B cell (primary cell): ENCODE results near the gene FGF16. TPM values are rescaled to one million over a fixed set of nuclear protein-coding genes. Genes with fewer than 3 reads are reported as not detected.

Experiments used
- ATAC-seq: fragments of 200-7000 bp; cut with Tn5 transposase; one replicate; pipeline ENCODE4 v1.10.0; 2021; ENCODE audit warnings: low read depth, mild to moderate bottlenecking, moderate number of reproducible peaks, moderate library complexity
- CTCF ChIA-PET: fragments of 350-600 bp; sonication (Branson Sonifier 250); formaldehyde crosslinking; loops from one replicate; lab custom pipeline; 2021; ENCODE audit warnings: antibody characterized with exemption, inconsistent platforms; lab: Charles Lee
- POLR2A ChIA-PET: fragments of 350-600 bp; sonication (Branson Sonifier 250); formaldehyde crosslinking; loops from one replicate; lab custom pipeline; 2021; ENCODE audit warnings: antibody characterized with exemption; lab: Charles Lee
- DNase-seq: peaks from one replicate; pipeline ENCODE4 v3.0.0; 2013
- H2AFZ ChIP-seq: 2 replicates; pipeline ENCODE4 v1.6.1; 2012; ENCODE audit warnings: mild to moderate bottlenecking, low read depth, low read length; ENCODE audit not compliant: insufficient read depth, poor library complexity, severe bottlenecking
- H3K27ac ChIP-seq, 2 donors: 1 replicate in 1 of 2; 2 replicates in 1 of 2; pipeline ENCODE4 v1.5.1; 2012 to 2013; ENCODE audit warnings: low read length in 2 of 2, mild to moderate bottlenecking in 2 of 2, moderate library complexity in 1 of 2
- H3K27me3 ChIP-seq, 4 experiments: fragments of 200-600 bp in 1 of 4; sonication (generic) in 1 of 4; replicated peaks in 1 of 4; 1 replicate in 2 of 4; 2 replicates in 2 of 4; pipeline versions ENCODE4 v1.6.1 to v1.7.0; 2013 to 2016; ENCODE audit warnings: low read length in 3 of 4, mild to moderate bottlenecking in 2 of 4, mixed read lengths in 1 of 4, moderate library complexity in 1 of 4; ENCODE audit not compliant: insufficient read depth in 4 of 4, control insufficient read depth in 3 of 4; ENCODE audit errors: control extremely low read depth in 1 of 4
- H3K36me3 ChIP-seq, 2 experiments: replicated peaks in 1 of 2; 1 replicate in 1 of 2; 2 replicates in 1 of 2; pipeline versions ENCODE4 v1.6.1 to v1.7.1; 2013; ENCODE audit warnings: low read length in 1 of 2; ENCODE audit not compliant: insufficient read depth in 2 of 2, control insufficient read depth in 1 of 2; ENCODE audit errors: control extremely low read depth in 1 of 2, extremely low read depth in 1 of 2
- H3K4me1 ChIP-seq, 2 donors: fragments of 200-600 bp in 1 of 2; sonication (generic) in 1 of 2; 1 replicate in 1 of 2; 2 replicates in 1 of 2; pipeline versions ENCODE4 v1.5.1 to v1.6.1; 2013 to 2017; ENCODE audit warnings: low read length in 2 of 2; ENCODE audit not compliant: control insufficient read depth in 2 of 2, insufficient read depth in 2 of 2
- H3K4me2 ChIP-seq: replicated peaks from 2 replicates; pipeline ENCODE3; 2012; ENCODE audit warnings: mild to moderate bottlenecking, low read depth, low read length; ENCODE audit not compliant: poor library complexity, severe bottlenecking
- H3K4me3 ChIP-seq, 5 experiments: fragments of 200-600 bp in 1 of 5; sonication (generic) in 1 of 5; 1 replicate in 3 of 5; 2 replicates in 2 of 5; pipeline versions ENCODE4 v1.5.1 to v1.7.0; 2011 to 2016; ENCODE audit warnings: low read length in 4 of 5, mild to moderate bottlenecking in 4 of 5, low read depth in 2 of 5, control low read depth in 1 of 5, moderate library complexity in 1 of 5; ENCODE audit not compliant: insufficient read depth in 1 of 5; ENCODE audit errors: control extremely low read depth in 1 of 5, extremely low read depth in 1 of 5
- H3K79me2 ChIP-seq: fragments of 200-600 bp; sonication (generic); one replicate; pipeline ENCODE4 v1.6.0; 2016; ENCODE audit warnings: low read length; ENCODE audit not compliant: control insufficient read depth, insufficient read depth
- H3K9ac ChIP-seq: fragments of 200-600 bp; sonication (generic); 2 replicates; pipeline ENCODE4 v1.6.1; 2017; ENCODE audit warnings: mild to moderate bottlenecking, low read length, moderate library complexity
- H3K9me3 ChIP-seq, 3 donors: one replicate each; pipeline versions ENCODE4 v1.6.1 to v1.7.1; 2013; ENCODE audit warnings: low read length in 2 of 3; ENCODE audit not compliant: control insufficient read depth in 2 of 3, insufficient read depth in 1 of 3; ENCODE audit errors: control extremely low read depth in 1 of 3
- H4K20me1 ChIP-seq: 2 replicates; pipeline ENCODE4 v1.6.0; 2012; ENCODE audit warnings: mild to moderate bottlenecking, low read length; ENCODE audit not compliant: insufficient read depth, control insufficient read depth, poor library complexity, severe bottlenecking
- H3K27ac Mint-ChIP-seq: one replicate; pipeline ENCODE4 v1.8.0; 2021; ENCODE audit warnings: mixed read lengths
- H3K27me3 Mint-ChIP-seq: one replicate; pipeline ENCODE4 v1.8.0; 2021; ENCODE audit warnings: mixed read lengths
- H3K4me1 Mint-ChIP-seq: one replicate; pipeline ENCODE4 v1.8.0; 2021; ENCODE audit warnings: mixed read lengths
- H3K4me3 Mint-ChIP-seq: one replicate; pipeline ENCODE4 v1.8.0; 2021; ENCODE audit warnings: mixed read lengths
- H3K9me3 Mint-ChIP-seq: one replicate; pipeline ENCODE4 v1.8.0; 2022; ENCODE audit warnings: mixed read lengths; ENCODE audit not compliant: insufficient read depth
- EZH2 ChIP-seq: IDR thresholded peaks from 2 replicates; pipeline ENCODE4 v1.6.1; 2012; ENCODE audit warnings: borderline replicate concordance, low read depth, mild to moderate bottlenecking, moderate library complexity, low read length; ENCODE audit not compliant: insufficient read depth, poor library complexity, severe bottlenecking
- WGBS: methylation state at CpG from one replicate; pipeline ENCODE4 v1.1.5; 2013; ENCODE audit warnings: missing lambda C conversion rate; ENCODE audit not compliant: insufficient coverage; 5-methylcytosine and 5-hydroxymethylcytosine counted together
- intact Hi-C: fragments of 100-400 bp; cut with micrococcal nuclease; formaldehyde crosslinking; loops from one replicate; pipeline ENCODE4 v1.10.0; 2022
- polyA plus RNA-seq: library from polyadenylated mRNA; depleted of rRNA; stranded (reverse); fragments of >200 nt; gene quantifications from 2 replicates; pipeline ENCODE4 v1.2.3, GENCODE V29; 2012
- total RNA-seq, 2 donors: library from RNA; stranded (reverse); fragments of 120-200 nt in 1 of 2; gene quantifications; 1 replicate in 1 of 2; 2 replicates in 1 of 2; pipeline versions ENCODE4 v1.2.3 to v1.2.4, GENCODE V29; 2013 to 2022
- TF ChIP-seq, protein P1 (sequence below): fragments of 200-600 bp; IDR thresholded peaks from one replicate; pipeline ENCODE4 v1.8.0; 2022; ENCODE audit warnings: antibody characterized with exemption, mild to moderate bottlenecking

FGF16 gene
- total and polyA plus RNA-seq, 2 donors (not counting 1 experiment from before 2014, with no cell fraction given): not detected

DNA sequence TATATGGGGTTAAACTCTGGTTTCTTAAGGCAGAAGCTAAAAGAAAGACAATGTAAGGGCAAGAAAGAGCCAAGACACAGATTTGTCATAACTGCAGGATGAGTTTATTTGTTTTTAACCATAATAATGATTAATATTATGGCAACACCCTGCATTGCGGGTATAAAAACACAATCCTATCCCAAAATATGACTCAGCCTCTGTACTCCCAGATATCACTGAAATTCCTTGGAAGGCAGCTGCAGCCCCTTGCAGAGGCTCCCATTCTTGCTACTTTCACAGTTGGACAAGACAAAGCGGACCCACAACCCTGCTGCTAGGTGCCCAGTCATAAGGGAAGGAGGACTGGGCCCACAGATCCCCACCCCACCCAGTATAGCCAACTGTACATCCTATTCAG, 20.4 kb upstream of the FGF16 start:
- Mint-ChIP-seq H3K9me3 (no peaks in the 10 kb centered on the region), H3K27me3 (no peaks in the 10 kb centered on the region), H3K4me1 (peaks cover 3% of the 10 kb centered on the region), H3K4me3 (no peak overlapping the region), H3K27ac (no peak overlapping the region)
- DNase-seq (no peak), ATAC-seq (no peak)
- WGBS: no CpG with 5 or more reads among the region's 2 CpGs
- Histone ChIP-seq H3K9me3 (no peaks in the 10 kb centered on the region), H4K20me1 (no peaks in the 10 kb centered on the region), H3K27me3 (no peaks in the 10 kb centered on the region), H3K27ac (no peak overlapping the region), H3K4me1 (no peaks in the 10 kb centered on the region), H3K9ac (no peak overlapping the region), H3K4me3 (no peak overlapping the region), H2AFZ (no peak overlapping the region), H3K79me2 (no peaks in the 10 kb centered on the region), H3K4me2 (no peak overlapping the region), H3K36me3 (no peaks in the 10 kb centered on the region)
- ChIA-PET POLR2A (no interaction called here), CTCF (no interaction called here)
- no peak for TF ChIP-seq EZH2
- TF ChIP-seq, protein P1, sequence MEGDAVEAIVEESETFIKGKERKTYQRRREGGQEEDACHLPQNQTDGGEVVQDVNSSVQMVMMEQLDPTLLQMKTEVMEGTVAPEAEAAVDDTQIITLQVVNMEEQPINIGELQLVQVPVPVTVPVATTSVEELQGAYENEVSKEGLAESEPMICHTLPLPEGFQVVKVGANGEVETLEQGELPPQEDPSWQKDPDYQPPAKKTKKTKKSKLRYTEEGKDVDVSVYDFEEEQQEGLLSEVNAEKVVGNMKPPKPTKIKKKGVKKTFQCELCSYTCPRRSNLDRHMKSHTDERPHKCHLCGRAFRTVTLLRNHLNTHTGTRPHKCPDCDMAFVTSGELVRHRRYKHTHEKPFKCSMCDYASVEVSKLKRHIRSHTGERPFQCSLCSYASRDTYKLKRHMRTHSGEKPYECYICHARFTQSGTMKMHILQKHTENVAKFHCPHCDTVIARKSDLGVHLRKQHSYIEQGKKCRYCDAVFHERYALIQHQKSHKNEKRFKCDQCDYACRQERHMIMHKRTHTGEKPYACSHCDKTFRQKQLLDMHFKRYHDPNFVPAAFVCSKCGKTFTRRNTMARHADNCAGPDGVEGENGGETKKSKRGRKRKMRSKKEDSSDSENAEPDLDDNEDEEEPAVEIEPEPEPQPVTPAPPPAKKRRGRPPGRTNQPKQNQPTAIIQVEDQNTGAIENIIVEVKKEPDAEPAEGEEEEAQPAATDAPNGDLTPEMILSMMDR: no peak
- intact Hi-C loops: no loop called here

DNA sequence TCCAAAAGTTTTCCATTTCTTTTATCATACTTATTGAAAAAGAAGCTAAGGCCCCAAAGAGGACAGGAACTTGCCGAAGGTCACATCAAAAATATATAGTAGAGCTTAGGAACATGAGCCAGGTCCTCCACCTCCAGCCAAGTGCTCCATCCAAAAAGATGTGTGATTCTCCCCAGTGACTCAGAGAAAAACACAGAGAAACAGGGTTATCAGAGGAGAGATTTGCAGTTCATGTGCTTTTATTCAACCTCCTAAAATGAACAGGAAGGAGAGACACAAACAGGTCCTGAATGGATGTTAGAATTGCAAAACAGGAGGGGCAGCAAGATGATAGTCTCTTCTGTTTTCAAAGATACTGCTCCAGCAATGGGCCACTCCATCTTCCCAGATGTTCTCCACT, 19.6 kb upstream of the FGF16 start:
- intact Hi-C loops: no loop called here
- DNase-seq (no peak), ATAC-seq (no peak)
- no peak overlapping the region for H3K27ac ChIP-seq
- no peaks in the 10 kb centered on the region for H3K4me1 ChIP-seq
- H4K20me1 ChIP-seq: no peaks in the 10 kb centered on the region
- no peak overlapping the region for H3K4me3 Mint-ChIP-seq
- ChIA-PET POLR2A (no interaction called here), CTCF (no interaction called here)
- H3K27ac Mint-ChIP-seq: no peak overlapping the region
- no peaks in the 10 kb centered on the region for H3K27me3 ChIP-seq
- no peak overlapping the region for H2AFZ ChIP-seq
- no peaks in the 10 kb centered on the region for H3K9me3 ChIP-seq
- H3K27me3 Mint-ChIP-seq: no peaks in the 10 kb centered on the region
- no peaks in the 10 kb centered on the region for H3K4me1 Mint-ChIP-seq
- no CpG with 5 or more reads among the region's 1 CpG for WGBS
- H3K9ac ChIP-seq: no peak overlapping the region
- H3K4me2 ChIP-seq: no peak overlapping the region
- H3K36me3 ChIP-seq: no peaks in the 10 kb centered on the region
- H3K79me2 ChIP-seq: no peaks in the 10 kb centered on the region
- no peak overlapping the region for H3K4me3 ChIP-seq
- no peaks in the 10 kb centered on the region for H3K9me3 Mint-ChIP-seq
- TF ChIP-seq EZH2: no peak
- TF ChIP-seq, protein P1: no peak
